Mesenchymal stem cell (in vitro differentiated cells and primary cell): Measurements from ENCODE around the gene CD34.
A peak's percentile ranks its signal among the peaks of the same experiment; 100 is the strongest.
"Not testable (repeated sequence)": the region's sequence is repeated elsewhere in the genome, so short reads cannot be mapped to it uniquely, and the experiment has no call there.

Experiments
- DNase-seq: peaks from one replicate; pipeline ENCODE4 v3.0.0-alpha.2; 2013
- H2AFZ ChIP-seq: one replicate; pipeline ENCODE4 v1.6.1; 2013; ENCODE audit warnings: low read depth, mild to moderate bottlenecking, control low read depth, inconsistent platforms, low read length, moderate library complexity
- H2AK5ac ChIP-seq: 2 replicates; pipeline ENCODE4 v1.6.1; 2013; ENCODE audit warnings: low read length, moderate library complexity, mild to moderate bottlenecking, inconsistent platforms; ENCODE audit not compliant: severe bottlenecking
- H2BK120ac ChIP-seq: one replicate; pipeline ENCODE4 v1.6.1; 2013; ENCODE audit warnings: low read depth, mild to moderate bottlenecking, inconsistent platforms, low read length, moderate library complexity
- H2BK12ac ChIP-seq, 2 experiments: one replicate each; pipeline ENCODE4 v1.6.1; 2013; ENCODE audit warnings: inconsistent platforms in 2 of 2, low read length in 2 of 2, mild to moderate bottlenecking in 2 of 2, moderate library complexity in 2 of 2, control low read depth in 1 of 2
- H2BK15ac ChIP-seq: one replicate; pipeline ENCODE4 v1.6.1; 2013; ENCODE audit warnings: mild to moderate bottlenecking, low read depth, inconsistent platforms; ENCODE audit not compliant: poor library complexity, severe bottlenecking
- H2BK5ac ChIP-seq: 2 replicates; pipeline ENCODE4 v1.6.1; 2013; ENCODE audit warnings: low read depth, mild to moderate bottlenecking, low read length, control low read depth, inconsistent platforms; ENCODE audit not compliant: poor library complexity, severe bottlenecking
- H3K14ac ChIP-seq, 2 experiments: one replicate each; pipeline ENCODE4 v1.6.1; 2013; ENCODE audit warnings: inconsistent platforms in 2 of 2, low read length in 2 of 2, control low read depth in 1 of 2, mild to moderate bottlenecking in 1 of 2, moderate library complexity in 1 of 2
- H3K18ac ChIP-seq, 2 experiments: one replicate each; pipeline ENCODE4 v1.6.1; 2013; ENCODE audit warnings: inconsistent platforms in 2 of 2, low read length in 2 of 2, control low read depth in 1 of 2, low read depth in 1 of 2, mild to moderate bottlenecking in 1 of 2
- H3K23ac ChIP-seq, 2 experiments: one replicate each; pipeline ENCODE4 v1.6.1; 2013; ENCODE audit warnings: inconsistent platforms in 2 of 2, low read length in 2 of 2, mild to moderate bottlenecking in 2 of 2, moderate library complexity in 2 of 2, control low read depth in 1 of 2
- H3K27ac ChIP-seq: 2 replicates; pipeline ENCODE4 v1.5.1; 2013; ENCODE audit warnings: mild to moderate bottlenecking, moderate library complexity, low read length, control low read depth, inconsistent platforms; ENCODE audit not compliant: poor library complexity, severe bottlenecking
- H3K27me3 ChIP-seq, 2 experiments: 2 replicates each; pipeline versions ENCODE4 v1.6.1 to v1.7.0; 2013; ENCODE audit warnings: low read length in 2 of 2, mild to moderate bottlenecking in 2 of 2, moderate library complexity in 2 of 2, control low read depth in 1 of 2, inconsistent platforms in 1 of 2; ENCODE audit not compliant: control insufficient read depth in 1 of 2, insufficient read depth in 1 of 2
- H3K36me3 ChIP-seq, 2 experiments: 2 replicates each; pipeline versions ENCODE4 v1.6.1 to v1.7.0; 2013; ENCODE audit warnings: low read length in 2 of 2, control low read depth in 1 of 2, inconsistent platforms in 1 of 2, low read depth in 1 of 2, mild to moderate bottlenecking in 1 of 2; ENCODE audit not compliant: insufficient read depth in 2 of 2, control insufficient read depth in 1 of 2
- H3K4ac ChIP-seq, 2 experiments: one replicate each; pipeline ENCODE4 v1.6.1; 2013; ENCODE audit warnings: inconsistent platforms in 2 of 2, low read length in 2 of 2, mild to moderate bottlenecking in 2 of 2, moderate library complexity in 2 of 2, control low read depth in 1 of 2, low read depth in 1 of 2
- H3K4me1 ChIP-seq: 2 replicates; pipeline ENCODE4 v1.6.1; 2013; ENCODE audit warnings: low read depth, low read length, control low read depth; ENCODE audit not compliant: control insufficient read depth, insufficient read depth
- H3K4me2 ChIP-seq: 2 replicates; pipeline ENCODE4 v1.6.1; 2013; ENCODE audit warnings: low read length, mild to moderate bottlenecking, inconsistent platforms; ENCODE audit not compliant: poor library complexity, severe bottlenecking
- H3K4me3 ChIP-seq, 2 experiments: 2 replicates each; pipeline versions ENCODE4 v1.5.1 to v1.7.0; 2013; ENCODE audit warnings: low read length in 2 of 2, mild to moderate bottlenecking in 2 of 2, control low read depth in 1 of 2, low read depth in 1 of 2; ENCODE audit not compliant: insufficient read depth in 1 of 2
- H3K79me1 ChIP-seq: replicated peaks from 2 replicates; pipeline ENCODE4 v1.6.1; 2013; ENCODE audit warnings: mild to moderate bottlenecking, control low read depth, low read length, inconsistent platforms; ENCODE audit not compliant: poor library complexity, severe bottlenecking
- H3K9ac ChIP-seq: 2 replicates; pipeline ENCODE4 v1.7.0; 2013; ENCODE audit warnings: mild to moderate bottlenecking, low read length, moderate library complexity
- H3K9me3 ChIP-seq: 2 replicates; pipeline ENCODE4 v1.7.0; 2013; ENCODE audit warnings: mild to moderate bottlenecking, low read length; ENCODE audit not compliant: control insufficient read depth
- H4K8ac ChIP-seq: one replicate; pipeline ENCODE4 v1.6.1; 2013; ENCODE audit warnings: inconsistent platforms, mild to moderate bottlenecking, low read length, moderate library complexity
- H4K91ac ChIP-seq: one replicate; pipeline ENCODE4 v1.6.1; 2013; ENCODE audit warnings: mild to moderate bottlenecking, low read length, inconsistent platforms
- WGBS: methylation state at CpG from one replicate; pipeline ENCODE4 v1.1.7; 2013; ENCODE audit warnings: mixed read lengths; 5-methylcytosine and 5-hydroxymethylcytosine counted together

Gene CD34

DNA sequence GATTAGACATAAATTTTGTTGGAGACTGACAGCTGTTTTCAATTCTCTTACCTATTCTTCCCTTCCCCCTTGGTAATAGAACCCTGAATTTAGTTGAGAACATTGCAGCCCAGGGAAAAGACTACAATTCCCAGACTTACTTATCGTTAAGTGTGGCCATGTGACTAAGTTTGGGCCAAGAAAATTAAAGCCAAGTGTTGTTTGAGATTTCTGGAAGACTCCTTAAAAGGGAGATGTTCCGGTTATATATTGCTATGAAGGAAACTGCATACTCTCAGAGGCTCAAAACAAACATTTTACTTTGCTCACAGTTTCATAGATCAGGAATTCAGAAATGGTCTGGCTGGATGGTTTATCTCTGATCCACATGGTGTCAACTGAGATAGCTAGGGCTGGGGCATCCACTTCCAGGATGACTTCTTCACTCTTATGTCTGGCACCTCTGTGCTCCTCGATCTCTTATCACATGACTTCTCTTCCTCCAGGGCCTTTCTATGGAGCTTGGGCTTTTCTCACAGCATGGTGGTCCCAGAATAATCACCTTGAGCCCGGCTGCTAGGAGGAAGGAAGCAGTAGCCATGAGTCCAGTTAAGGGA is 22.4 kb upstream of the CD34 start:
- no peaks in the 10 kb centered on the region for H3K79me1 ChIP-seq
- H3K27ac ChIP-seq = no peak overlapping the region
- H4K91ac ChIP-seq = no peak overlapping the region
- no peak overlapping the region for H2BK5ac ChIP-seq
- H3K23ac ChIP-seq = no peak overlapping the region
- H3K4me1 ChIP-seq = no peaks in the 10 kb centered on the region
- no peak overlapping the region for H3K4me2 ChIP-seq
- no peak overlapping the region for H3K9ac ChIP-seq
- no peak overlapping the region for H2BK12ac ChIP-seq
- no peaks in the 10 kb centered on the region for H3K27me3 ChIP-seq
- H2AK5ac ChIP-seq = no peak overlapping the region
- no peak overlapping the region for H4K8ac ChIP-seq
- H3K14ac ChIP-seq = no peak overlapping the region
- H2BK120ac ChIP-seq = no peak overlapping the region
- no peak overlapping the region for H3K4me3 ChIP-seq
- no peak for DNase-seq
- no peak overlapping the region for H3K4ac ChIP-seq
- no peak overlapping the region for H2BK15ac ChIP-seq
- 94% methylated on average over 4 of the region's 4 CpGs for WGBS
- no peak overlapping the region for H3K18ac ChIP-seq
- peaks cover 8% of the 10 kb centered on the region for H3K9me3 ChIP-seq
- no peaks in the 10 kb centered on the region for H3K36me3 ChIP-seq
- no peak overlapping the region for H2AFZ ChIP-seq

- Histone ChIP-seq H2AFZ (no peak overlapping the region), H3K9ac (no peak overlapping the region), H2AK5ac (no peak overlapping the region), H3K4me2 (no peak overlapping the region), H2BK12ac (no peak overlapping the region), H3K79me1 (no peaks in the 10 kb centered on the region), H2BK5ac (no peak overlapping the region), H3K4me3 (no peak overlapping the region), H2BK120ac (no peak overlapping the region), H4K8ac (no peak overlapping the region), H3K27ac (no peak overlapping the region), H3K9me3 (peaks cover 8% of the 10 kb centered on the region), H2BK15ac (no peak overlapping the region), H4K91ac (no peak overlapping the region), H3K18ac (no peak overlapping the region), H3K4ac (no peak overlapping the region), H3K27me3 (peaks cover 0 to 4% of the 10 kb centered on the region in 2 experiments), H3K36me3 (no peaks in the 10 kb centered on the region), H3K14ac (no peak overlapping the region), H3K4me1 (peaks cover 6% of the 10 kb centered on the region), H3K23ac (no peak overlapping the region)
- no peak for DNase-seq
- WGBS = 82% methylated on average over 1 of the region's 1 CpG
These were observed 16.1 kb upstream of the CD34 start for GRCh38 chr1:207926984-207927383.

DNA sequence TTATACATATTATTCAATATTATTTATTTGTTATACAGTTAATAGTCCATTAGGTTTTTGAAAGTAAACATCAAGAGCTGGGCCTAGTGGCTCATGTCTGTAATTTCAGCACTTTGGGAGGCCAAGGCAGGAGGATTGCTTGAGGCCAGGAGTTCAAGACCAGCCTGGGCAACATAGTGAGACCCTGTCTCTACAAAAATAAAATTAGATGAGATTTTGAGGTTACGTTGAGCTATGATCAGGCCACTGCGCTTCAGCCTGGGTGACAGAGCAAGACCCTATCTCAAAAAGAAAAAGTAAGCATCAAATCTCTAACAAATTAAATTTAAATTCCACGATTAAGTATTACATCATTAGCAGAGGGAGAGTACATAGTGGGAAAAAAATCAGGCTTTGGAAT is 15.0 kb upstream of the CD34 start:
- H3K79me1 ChIP-seq, H4K91ac ChIP-seq: not testable (repeated sequence)

DNA sequence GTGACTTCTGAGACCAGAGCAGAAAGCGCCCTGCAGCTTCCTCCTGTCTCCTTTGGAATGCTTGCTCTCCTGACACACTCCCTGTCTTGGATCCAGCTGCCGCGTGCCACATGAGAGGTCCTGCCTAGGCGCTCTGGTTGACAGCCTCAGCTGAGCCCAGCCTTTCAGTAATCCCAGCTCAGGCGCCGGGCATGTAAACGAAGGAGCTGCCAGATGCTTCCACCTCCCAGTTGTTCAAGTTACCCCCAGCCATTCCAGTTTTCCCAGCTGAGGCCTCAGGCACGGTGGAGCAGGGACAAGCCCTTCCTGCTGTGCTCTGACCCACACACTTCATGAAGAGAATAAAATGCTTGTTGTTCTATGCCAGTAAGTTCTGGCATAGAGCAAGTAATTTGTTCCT is 14.3 kb upstream of the CD34 start:
- H3K23ac ChIP-seq = no peak overlapping the region
- peaks cover 0 to 4% of the 10 kb centered on the region in 2 experiments for H3K27me3 ChIP-seq
- peak overlapping the region; percentile 56 for H3K9ac ChIP-seq
- peak overlapping the region; percentile 85 for H2AFZ ChIP-seq
- peaks cover 3% of the 10 kb centered on the region for H3K9me3 ChIP-seq
- H3K4ac ChIP-seq = no peak overlapping the region
- DNase-seq = peak; percentile 16
- H2BK120ac ChIP-seq = no peak overlapping the region
- no peaks in the 10 kb centered on the region for H3K36me3 ChIP-seq
- no peak overlapping the region for H3K4me2 ChIP-seq
- no peak overlapping the region for H2AK5ac ChIP-seq
- no peak overlapping the region for H3K4me3 ChIP-seq
- no peak overlapping the region for H3K18ac ChIP-seq
- no peak overlapping the region for H2BK12ac ChIP-seq
- H3K79me1 ChIP-seq = no peaks in the 10 kb centered on the region
- H4K91ac ChIP-seq = no peak overlapping the region
- H3K27ac ChIP-seq = no peak overlapping the region
- H4K8ac ChIP-seq = no peak overlapping the region
- peaks cover 6% of the 10 kb centered on the region for H3K4me1 ChIP-seq
- H3K14ac ChIP-seq = no peak overlapping the region
- 12% methylated on average over 8 of the region's 8 CpGs for WGBS
- H2BK5ac ChIP-seq = no peak overlapping the region
- no peak overlapping the region for H2BK15ac ChIP-seq

More for the DNA sequence above, 15.0 kb upstream of the CD34 start:
- H2AFZ ChIP-seq, H3K27ac ChIP-seq, H3K4ac ChIP-seq, H3K4me3 ChIP-seq, H3K9me3 ChIP-seq, H4K8ac ChIP-seq, H3K27me3 ChIP-seq, H2BK12ac ChIP-seq, H3K36me3 ChIP-seq, H3K9ac ChIP-seq, H2AK5ac ChIP-seq, H2BK15ac ChIP-seq, H3K4me2 ChIP-seq, H3K18ac ChIP-seq, H3K23ac ChIP-seq, H2BK120ac ChIP-seq, H3K4me1 ChIP-seq, H2BK5ac ChIP-seq, DNase-seq, H3K14ac ChIP-seq: not testable (repeated sequence)
- WGBS = 100% methylated on average over 1 of the region's 3 CpGs
